HS-27A (cell line): ENCODE measurements around the gene CTDSP2.
A peak's percentile ranks its signal among the peaks of the same experiment; 100 is the strongest.

Experiments used
- DNase-seq: peaks from one replicate; pipeline ENCODE4 v3.0.0-alpha.2; 2012; ENCODE audit warnings: low read depth, missing footprints

CTDSP2 gene

DNA sequence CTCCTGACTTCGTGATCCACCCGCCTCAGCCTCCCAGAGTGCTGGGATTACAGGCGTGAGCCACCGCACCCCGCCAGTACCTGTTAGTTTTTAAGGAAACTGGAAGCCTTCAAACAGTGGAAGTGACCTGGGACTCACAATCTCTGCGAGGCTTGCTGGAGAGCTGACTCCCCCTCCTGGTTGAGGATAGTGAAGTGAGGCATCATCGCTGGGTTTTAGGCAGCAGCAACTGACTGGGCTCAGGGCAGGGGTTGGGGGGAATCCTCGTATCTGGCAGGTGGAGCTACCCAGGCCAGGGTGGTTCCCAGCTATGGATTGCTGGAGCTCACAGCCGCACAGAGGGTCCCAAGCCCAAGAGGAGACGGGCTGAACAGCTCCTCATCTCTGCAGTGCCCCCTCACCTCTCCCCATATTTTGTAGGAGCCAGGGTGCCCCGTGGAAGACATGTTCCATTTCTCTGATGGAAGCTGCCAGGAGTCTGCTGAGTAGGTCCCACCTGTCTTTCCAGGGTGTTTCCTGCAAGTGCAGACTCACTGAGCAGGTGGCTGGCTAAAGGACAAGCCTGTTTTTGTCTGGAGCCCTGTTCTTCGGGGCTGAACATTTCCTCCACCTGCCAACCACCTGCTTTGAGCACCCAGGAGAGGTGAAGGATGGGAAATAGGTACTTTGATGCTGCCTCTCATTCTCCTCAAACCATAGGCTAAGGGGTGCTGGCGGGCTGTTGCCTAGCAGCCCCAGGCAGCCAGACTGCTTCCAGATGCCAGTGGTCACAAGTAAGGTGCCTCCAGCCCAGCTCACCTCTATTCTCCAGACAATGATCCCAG is 31.1 kb downstream of the CTDSP2 start:
- DNase-seq = no peak

DNA sequence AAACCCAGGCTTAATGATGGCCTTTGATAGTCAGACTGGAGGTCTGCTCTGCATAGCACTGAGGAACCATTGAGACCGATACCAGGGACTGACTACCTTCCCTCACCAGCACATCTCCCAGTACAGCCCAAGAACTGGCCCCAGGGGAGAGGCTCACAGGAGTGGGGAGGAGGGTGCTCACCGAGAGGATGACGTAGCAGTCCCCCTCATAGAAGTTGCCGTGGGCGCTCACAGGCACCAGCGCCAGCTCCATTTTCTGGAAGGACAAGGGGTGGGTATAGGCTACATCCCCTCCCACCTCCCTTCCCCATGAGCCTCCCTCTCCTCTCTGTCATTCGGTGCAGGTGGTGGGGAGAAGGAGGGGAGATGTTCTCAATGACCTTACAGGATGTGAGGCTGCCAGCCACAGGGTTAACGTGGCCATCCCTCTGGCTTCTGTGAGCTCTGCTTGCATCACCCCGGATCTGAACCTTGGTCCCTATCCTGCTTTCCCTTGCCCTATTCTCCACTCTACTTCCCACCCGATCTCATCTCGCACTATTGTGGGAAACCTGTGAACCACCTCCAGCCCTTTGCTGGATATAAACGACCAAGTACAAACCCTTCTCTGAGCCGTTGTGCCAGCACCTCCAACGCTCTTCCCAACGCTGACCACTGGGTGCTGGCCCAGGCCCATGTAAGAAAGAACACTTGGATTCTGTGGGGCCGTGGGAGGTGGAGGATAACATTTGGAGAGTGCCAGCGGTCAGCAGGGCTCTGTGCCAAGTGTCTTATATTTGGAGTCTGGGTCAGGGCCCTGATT is 32.4 kb downstream of the CTDSP2 start:
- no peak for DNase-seq

DNA sequence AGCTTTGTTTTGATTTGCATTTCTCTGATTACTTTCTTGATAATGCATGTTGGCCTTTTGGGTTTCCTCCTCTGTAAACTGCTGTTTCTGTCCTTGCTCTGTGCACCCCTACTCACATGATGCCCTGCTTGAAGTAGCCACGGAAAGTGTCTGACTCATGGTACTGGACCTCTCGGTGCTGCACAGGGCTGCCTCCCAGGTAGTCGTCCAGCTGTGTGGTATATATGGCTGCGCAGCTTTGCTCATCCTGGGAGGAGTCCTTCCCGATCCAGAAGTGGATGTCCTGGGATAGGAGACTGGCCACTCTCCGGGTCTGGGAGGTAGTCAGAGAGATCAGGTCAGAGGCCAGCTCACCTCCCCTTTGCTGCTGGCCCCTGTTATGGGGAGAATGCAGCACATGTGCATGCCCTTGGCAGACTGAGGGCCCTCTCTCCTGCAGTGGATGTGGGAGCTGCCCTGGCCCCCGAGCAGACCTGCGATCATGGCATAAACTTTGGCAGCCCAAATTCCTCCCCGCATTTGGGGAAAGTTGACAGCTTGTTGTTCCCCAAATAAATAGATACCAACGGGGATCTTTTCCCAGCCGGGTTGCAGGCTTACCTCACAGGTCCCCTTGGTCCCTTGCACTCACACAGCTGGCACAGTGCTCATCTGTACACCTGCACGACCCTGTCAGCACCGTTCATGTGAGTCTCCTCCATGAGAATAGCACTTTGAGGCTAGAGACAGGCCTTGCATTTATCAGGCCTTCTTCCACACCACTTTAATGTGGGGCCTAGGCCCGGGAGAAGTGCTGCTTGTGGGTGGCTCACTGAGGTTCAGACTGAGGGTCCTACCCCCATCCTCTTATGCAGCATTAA is 33.2 kb downstream of the CTDSP2 start:
- no peak for DNase-seq

DNA sequence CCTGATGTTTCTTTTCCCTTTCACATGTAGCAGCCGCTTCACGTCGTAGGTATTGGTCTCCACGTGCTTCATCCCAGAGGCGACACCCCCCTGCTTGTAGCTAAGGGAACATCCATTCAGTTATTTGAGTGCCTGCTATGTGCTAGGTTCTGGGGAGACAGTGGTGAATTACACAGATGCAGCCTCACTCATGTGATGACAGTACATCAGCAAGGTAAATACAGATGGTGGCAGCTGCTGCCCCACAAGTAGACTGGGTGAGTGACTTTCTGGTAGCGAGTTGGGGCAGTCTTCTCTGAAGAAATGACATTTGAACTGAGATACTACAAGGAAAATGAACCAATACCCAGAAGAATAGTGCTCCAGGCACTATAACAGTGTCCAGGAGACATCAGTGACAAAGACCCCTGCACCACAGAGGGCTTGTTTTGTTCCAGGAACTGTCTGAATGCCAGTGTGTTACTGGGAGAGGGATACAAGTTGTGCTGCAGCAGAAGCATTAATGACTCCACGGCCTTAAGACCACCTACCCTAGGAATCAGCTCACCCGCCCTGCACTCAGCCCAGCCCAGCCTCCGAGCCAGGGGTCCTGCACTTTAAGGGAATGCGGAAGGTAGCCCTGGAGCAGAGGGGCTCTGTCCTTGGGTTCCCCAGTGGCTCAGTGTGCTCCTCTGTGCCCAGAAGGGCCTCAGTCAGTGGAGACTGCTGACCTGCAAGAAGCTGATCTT is 35.3 kb downstream of the CTDSP2 start:
- no peak for DNase-seq

DNA sequence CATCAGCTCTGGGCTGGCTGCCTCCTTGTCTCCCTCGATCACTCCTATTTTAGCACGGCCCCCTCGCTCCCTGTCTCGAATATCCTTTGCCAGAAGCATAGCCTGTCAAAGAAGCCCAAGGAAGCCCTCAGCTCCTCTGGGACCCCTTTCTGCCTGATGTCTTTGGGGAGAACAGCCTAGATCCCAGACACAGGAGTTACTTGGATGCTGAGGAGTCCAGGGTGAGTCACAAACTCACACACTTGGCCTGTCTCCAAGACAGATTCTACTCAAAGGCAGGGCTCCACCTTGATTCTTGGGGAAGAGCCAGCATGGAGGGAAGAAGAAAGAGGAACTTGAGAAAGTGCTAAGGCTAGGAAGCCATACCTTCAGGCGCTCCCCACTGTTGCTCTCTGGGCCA is 36.1 kb downstream of the CTDSP2 start:
- no peak for DNase-seq

DNA sequence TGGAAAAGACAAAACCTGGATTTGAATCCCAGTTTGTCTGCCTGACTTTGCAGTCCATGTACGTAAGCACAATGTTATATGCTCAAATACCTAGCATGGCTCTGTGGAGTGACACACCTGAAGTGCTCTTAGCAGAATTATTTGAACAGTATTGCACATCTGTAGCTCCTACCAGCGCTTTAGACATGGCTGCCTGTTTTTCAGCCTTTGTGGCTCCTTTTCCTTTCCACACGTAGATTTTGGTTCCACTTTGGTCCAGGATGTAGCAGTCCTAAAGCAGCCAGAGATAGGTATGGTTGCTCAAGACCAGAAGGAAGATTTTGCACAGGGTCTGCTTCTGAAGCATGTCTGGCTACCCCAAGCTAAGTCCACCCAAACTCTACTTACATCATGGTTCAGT is 37.1 kb downstream of the CTDSP2 start:
- DNase-seq = no peak

DNA sequence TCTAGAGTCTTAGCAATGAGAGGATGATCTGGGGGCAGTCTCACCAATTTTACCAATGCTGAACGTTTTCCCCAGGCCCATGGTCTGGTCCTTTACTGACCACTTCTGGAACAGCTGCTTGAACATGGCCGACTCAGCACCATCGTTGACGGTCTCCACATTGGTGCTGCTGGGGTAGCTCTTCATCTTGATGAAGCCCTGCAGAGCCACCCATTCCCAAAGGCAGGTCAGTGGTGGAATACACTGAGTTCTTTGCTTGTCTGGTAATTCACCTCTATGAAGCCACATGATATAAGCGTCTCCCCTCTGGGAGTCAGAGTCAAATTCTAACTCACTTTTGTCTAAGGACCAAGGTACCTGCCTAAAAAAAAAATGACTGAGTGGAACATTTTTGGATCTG is 38.2 kb downstream of the CTDSP2 start:
- no peak for DNase-seq

DNA sequence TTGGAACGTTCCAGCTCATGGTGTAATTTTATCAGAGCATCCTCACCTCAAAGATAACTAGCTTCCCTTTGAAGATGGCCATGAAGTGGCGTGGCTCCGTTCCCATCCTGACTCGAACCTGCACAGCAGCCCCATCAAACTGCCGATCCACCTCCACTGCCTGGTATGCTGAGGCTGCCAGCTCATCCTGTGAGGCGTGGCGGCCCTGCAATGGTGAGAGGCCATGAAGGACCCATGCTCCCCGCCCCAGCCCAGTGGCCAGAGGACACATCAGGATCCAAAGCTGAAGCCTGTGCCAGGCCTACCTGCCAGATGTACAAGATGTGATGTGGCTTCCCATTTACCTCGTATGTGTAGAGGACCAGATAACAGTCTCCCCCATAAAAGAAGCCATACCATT is 39.2 kb downstream of the CTDSP2 start:
- no peak for DNase-seq

DNA sequence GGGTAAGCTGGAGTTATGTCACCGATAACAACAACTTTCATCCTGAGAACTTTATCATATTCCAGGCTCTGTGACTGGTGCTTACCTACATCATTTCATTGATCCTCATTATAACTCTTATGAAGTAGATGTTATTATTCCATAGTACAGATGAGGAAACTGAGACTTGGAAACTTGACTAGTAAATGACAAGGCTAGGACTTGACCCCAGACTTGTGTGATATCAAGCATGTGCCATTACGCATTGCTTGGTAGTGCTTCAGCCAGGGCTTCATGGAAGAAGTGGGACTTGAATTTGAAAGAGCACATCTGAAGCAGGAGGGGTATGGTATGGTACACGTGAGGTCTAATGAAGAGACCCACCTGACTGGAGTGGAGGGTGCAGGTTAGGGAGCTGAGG is 39.9 kb downstream of the CTDSP2 start:
- DNase-seq = no peak

DNA sequence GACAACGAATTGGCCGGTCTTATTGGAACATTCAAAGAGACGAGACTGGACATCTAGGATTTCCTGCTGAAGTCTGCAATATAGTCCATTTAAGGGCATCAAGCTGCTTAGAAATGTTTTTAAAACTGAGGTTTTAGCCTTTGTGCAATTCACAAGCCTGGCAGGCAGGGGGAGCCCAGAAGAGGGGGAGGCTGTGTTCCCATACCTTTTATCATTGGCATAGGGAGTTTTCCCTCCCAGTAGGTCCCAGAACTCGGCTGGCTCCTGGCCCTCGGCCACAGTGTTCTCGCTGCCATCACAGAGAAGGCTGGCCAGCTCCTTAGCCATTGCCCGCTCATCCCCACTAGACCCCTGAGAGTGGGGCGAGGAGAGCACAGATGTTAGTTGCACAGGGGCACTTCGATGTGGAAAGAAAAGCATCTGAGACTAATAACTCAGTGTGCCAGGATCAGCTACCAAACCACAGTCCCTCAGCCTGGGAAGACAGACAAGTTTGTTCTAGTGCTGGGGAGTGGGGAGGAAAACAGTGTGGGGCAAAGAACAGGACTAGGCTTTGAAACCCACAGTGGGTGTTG is 43.1 kb downstream of the CTDSP2 start:
- DNase-seq = no peak

DNA sequence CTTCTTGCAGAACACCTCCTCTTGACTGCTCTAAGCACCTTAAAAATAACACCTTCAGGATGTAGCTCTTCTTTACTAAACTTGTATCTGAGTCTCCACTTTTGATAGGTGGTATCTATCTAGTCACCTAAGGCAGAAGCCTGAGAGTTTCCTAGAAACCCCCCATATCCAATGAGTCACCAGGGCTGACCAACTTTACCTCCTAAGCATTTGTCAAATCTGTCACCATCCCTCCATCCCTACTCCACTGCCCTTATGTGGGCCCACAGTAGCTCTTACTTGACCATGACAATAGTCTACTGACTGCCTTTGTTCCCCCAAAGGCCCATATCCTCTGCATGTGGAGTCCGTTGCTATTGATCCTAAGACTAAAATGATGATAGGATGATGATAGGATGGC is 43.9 kb downstream of the CTDSP2 start:
- DNase-seq = no peak

DNA sequence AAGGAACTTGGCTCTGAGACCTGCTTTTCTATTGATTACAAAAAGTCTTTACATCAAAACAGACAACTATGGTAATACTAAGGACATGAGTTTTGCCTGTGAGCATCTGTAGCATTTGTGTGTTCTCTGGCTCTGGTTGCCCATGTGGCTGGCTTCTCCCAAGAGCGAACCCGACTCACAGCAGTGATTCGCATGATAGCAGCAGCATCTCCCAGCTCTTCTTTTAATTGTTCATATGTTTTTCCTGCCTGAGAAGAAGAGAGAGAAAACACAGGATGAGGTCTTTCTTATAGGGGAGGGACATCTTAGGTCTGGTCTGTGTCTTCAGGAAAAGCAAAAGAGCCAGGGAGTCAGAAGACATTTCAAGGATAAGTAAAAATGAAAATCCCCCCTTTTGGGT is 45.6 kb downstream of the CTDSP2 start:
- no peak for DNase-seq

DNA sequence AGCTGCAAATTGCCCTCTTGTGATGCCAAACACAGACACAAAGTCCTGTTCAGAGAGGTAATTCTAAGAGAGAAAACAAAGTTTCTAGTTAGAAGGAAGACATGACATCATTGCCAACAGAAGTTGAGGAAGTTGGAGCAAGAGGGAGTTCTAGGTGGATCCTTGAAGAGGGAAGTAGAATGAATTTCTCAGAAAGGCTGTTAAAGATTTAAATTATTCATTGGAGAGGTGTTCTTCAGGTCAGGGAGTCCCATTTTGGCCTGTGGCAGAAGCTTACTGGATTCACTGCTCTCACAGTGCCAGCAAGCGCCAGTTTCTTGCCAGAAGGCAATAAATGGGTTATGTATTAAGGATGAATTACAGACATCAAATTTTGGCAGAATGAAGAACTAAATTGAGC is 48.6 kb downstream of the CTDSP2 start:
- DNase-seq = no peak

DNA sequence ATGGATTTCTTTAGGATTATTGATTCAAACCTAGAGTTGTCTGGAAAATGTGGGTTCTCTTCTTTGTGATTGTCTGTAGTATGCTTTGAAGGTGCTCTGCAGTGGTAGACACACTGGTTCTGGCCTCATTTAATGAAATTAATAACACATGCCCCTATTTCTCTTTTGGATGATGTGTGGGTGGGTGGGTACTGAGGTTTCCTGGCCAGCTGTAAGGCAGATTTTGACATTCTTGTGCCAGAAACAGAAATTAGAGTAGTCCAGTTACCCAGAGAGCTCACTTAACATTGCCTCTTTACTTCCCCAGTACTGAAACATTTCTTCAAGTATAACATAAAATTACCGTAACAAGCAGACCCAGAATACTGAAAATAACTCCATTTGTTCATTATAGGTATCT is 49.5 kb downstream of the CTDSP2 start:
- DNase-seq = no peak

DNA sequence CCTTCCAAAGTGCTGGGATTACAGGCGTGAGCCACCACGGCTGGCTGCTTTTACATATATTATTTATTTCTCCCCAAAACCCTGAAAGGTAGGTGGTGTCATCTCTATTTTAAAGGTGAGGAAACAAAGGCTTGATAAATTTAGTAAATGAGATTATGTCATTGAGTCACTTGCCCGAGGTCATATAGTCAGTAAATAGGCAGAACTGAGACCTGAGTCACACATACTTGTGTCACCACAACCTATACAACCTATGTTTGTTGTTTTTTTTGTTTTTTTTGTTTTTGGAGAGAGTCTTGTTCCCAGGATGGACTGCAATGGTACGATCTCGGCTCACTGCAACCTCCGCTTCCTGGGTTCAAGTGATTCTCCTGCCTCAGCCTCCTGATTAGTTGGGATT is 51.2 kb downstream of the CTDSP2 start:
- no peak for DNase-seq

DNA sequence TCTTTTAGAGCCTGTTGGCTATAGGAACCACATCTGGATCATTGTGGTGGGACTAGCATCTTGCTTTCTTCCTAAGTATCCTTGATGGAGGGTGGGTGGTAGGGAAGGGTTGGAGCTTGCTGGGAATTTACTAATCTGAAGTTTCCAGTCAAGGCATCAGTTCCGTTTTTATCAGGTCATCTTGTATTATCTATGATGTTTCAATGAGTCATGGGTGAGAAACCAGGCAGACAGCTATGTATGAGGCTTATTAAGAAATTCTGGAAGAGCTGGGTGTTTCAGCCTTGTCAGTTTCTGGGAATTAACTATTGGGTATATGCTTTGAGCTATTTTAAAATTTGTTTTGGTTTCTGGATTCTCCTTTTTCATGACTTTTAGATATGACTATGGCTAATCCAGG is 52.6 kb downstream of the CTDSP2 start:
- DNase-seq = no peak

DNA sequence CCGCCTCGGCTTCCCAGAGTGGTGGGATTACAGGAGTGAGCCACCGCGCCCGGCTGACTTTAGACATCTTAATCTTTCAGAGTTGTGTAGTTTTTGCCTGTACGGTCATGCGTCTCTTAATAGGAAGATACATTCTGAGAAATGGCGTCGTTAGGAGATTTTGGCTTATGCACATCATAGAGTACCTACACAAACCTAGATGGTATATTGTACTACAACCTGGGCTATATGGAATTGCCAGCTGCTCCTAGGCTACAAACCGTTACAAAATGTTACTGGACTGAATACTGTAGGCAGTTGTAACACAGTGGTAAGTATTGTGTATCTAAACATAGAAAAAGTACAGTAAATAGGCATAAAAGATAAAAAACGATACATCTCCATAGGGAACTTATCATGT is 62.7 kb downstream of the CTDSP2 start:
- no peak for DNase-seq

DNA sequence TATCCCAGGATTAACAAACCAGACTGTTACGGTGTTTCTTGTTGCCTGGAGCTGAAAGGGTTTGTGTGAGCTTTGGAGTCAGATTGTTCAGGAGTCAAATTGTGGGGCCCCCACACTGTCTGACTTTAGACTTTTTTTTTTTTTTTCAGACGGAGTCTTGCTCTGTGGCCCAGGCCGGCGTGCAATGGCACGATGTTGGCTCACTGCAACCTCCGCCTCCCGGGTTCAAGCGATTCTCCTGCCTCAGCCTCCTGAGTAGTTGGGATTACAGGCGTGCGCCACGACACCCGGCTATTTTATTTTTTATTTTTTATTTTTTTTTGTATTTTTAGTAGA is 63.1 kb downstream of the CTDSP2 start:
- DNase-seq = no peak

DNA sequence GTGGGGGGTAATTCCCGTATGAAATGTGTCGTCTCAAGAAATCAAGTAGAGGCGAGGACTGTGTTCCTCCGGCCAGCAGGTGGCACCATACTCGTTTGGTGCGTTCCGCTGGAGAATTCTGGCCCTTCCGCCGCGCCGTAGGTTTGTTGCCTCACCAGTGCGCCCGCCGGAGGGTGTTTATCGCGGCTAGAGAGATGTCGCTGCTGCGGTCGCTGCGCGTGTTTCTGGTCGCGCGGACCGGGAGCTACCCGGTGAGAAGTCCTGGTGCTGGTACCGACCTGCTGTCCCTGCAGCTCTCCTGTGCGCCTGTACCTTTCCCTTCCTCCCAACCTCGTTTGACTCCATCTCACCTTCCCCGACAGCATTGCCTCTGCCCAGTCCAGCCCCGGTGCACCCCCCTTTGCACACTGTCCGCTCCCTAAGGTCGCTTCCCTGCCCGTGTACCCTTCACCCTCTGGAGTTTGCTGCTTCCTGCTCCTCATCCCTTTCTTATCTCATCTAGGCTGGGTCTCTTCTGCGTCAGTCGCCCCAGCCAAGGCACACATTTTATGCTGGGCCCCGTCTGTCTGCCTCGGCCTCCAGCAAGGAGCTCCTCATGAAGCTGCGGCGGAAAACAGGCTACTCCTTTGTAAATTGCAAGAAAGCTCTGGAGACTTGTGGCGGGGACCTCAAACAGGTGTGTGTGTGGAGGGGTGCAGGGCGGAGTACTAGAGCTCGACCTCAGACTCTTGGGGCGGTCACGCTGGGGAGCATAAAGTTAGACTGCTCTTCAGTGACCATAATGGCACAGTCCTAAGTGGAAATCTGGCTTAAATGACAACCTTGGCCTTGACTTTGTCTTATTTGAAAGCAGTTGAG is 63.7 kb downstream of the CTDSP2 start, which contains the start of gene TSFM:
Gene TSFM (plus strand): TSS at position 180 of the 858 bp plus-strand sequence. CDS start 15 bp downstream, at position 195.
- peak; percentile 76 for DNase-seq

DNA sequence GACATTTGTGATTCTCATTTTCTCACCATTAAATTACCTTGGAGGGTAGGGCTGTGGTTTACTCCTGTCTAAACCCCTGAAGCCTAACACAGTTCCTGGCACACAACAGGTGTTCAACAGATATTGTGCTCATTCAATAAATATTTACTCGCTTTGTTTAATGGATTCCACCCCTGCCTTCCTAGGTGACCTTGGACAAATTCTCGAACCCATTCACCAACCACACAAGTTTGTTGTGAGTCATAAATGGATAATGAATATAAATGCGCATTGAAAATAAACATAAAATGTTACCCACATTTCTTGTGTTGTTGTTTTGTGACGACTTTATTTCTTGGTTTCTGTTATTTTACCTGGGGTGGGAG is 64.3 kb downstream of the CTDSP2 start:
- no peak for DNase-seq

DNA sequence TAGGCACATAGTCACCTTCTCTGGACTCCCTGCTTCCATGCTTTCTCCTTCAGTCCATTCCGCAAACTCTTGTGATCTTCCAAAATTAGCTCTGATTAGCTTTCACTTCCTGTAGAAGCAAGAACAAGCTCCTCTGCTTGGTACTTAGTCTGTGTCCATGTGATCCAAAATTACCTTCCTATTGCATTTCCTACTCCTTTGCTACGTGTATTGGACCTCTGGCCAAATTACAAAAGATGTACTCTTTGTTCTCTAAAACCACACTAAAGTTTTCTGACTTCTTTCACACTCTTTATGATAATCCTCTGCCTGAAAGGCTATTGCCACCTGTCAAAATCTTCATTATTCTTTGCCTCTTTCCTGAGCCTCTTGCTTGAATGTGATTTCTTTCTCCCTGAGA is 64.7 kb downstream of the CTDSP2 start:
- DNase-seq = no peak
